ENCODE data around the gene SH3RF2.

SH3RF2 gene

GRCh38 chr5:146025681-146026080, 89.3 kb downstream of the SH3RF2 start:
- TF ChIP-seq CTCF (conservative IDR thresholded peaks at IDR 0.05; ENCODE audit: low read length): no peak
- no peak for DNase-seq (ENCODE audit: low read depth)
- no peak overlapping the region for H3K4me3 ChIP-seq (ENCODE audit: low read length)

GRCh38 chr5:146026307-146027010, 90.1 kb downstream of the SH3RF2 start:
- no peak for TF ChIP-seq CTCF (conservative IDR thresholded peaks at IDR 0.05; ENCODE audit: low read length)
- H3K4me3 ChIP-seq (ENCODE audit: low read length): no peak overlapping the region

GRCh38 chr5:146027751-146028150, 91.4 kb downstream of the SH3RF2 start:
- DNase-seq (ENCODE audit: low read depth): no peak
- no peak overlapping the region for H3K4me3 ChIP-seq (ENCODE audit: low read length)
- no peak for TF ChIP-seq CTCF (conservative IDR thresholded peaks at IDR 0.05; ENCODE audit: low read length)

More at GRCh38 chr5:146026307-146027010, 90.1 kb downstream of the SH3RF2 start:
- DNase-seq (ENCODE audit: low read depth): no peak

- no peak for TF ChIP-seq CTCF (conservative IDR thresholded peaks at IDR 0.05; ENCODE audit: low read length)
- H3K4me3 ChIP-seq (ENCODE audit: low read length): no peak overlapping the region
- DNase-seq (ENCODE audit: low read depth): no peak
Observed at GRCh38 chr5:146032911-146033310, 96.5 kb downstream of the SH3RF2 start.

- no peak for TF ChIP-seq CTCF (conservative IDR thresholded peaks at IDR 0.05; ENCODE audit: low read length)
- no peak for DNase-seq (ENCODE audit: low read depth)
- no peak overlapping the region for H3K4me3 ChIP-seq (ENCODE audit: low read length)
Observed at GRCh38 chr5:146034127-146034526, 97.7 kb downstream of the SH3RF2 start.

- DNase-seq (ENCODE audit: low read depth): no peak
- H3K4me3 ChIP-seq (ENCODE audit: low read length): no peak overlapping the region
- no peak for TF ChIP-seq CTCF (conservative IDR thresholded peaks at IDR 0.05; ENCODE audit: low read length)
Observed at GRCh38 chr5:146034605-146035004, 98.2 kb downstream of the SH3RF2 start.

GRCh38 chr5:146039420-146039819, 103.0 kb downstream of the SH3RF2 start:
- H3K4me3 ChIP-seq (ENCODE audit: low read length): no peak overlapping the region
- no peak for DNase-seq (ENCODE audit: low read depth)
- TF ChIP-seq CTCF (conservative IDR thresholded peaks at IDR 0.05; ENCODE audit: low read length): no peak

All from AG10803 (cell line).